HepG2 (cell line): ENCODE measurements around the gene SLC16A5. TPM values are rescaled to one million over a fixed set of nuclear protein-coding genes. Genes with fewer than 3 reads are reported as not detected.

Experiments
- AHR ChIP-seq: IDR thresholded peaks from 2 replicates; pipeline ENCODE4 v1.6.1; 2018; ENCODE audit warnings: missing genetic modification reagents, missing compliant biosample characterization
- CEBPZ ChIP-seq: IDR thresholded peaks from 2 replicates; pipeline ENCODE4 v1.6.1; 2012; ENCODE audit warnings: low read length, improper control_type of control experiment
- CENPT ChIP-seq: sonication (generic); formaldehyde crosslinking; IDR thresholded peaks from 2 replicates; pipeline ENCODE4 v1.8.0; 2022; ENCODE audit warnings: low read depth, mild to moderate bottlenecking, moderate library complexity, missing genetic modification reagents
- CREBL2 ChIP-seq: sonication (generic); formaldehyde crosslinking; IDR thresholded peaks from 2 replicates; pipeline ENCODE4 v1.8.1; 2023; ENCODE audit warnings: missing genetic modification reagents, mild to moderate bottlenecking, borderline replicate concordance
- KAT2B ChIP-seq: fragments of 150-350 bp; IDR thresholded peaks from 2 replicates; pipeline ENCODE4 v1.6.1; 2014; ENCODE audit warnings: low read depth, low read length, borderline replicate concordance
- MAF1 ChIP-seq: sonication (generic); formaldehyde crosslinking; IDR thresholded peaks from 2 replicates; pipeline ENCODE4 v1.5.0; 2020; ENCODE audit warnings: missing genetic modification reagents, borderline replicate concordance
- MTF1 ChIP-seq: sonication (generic); formaldehyde crosslinking; IDR thresholded peaks from 2 replicates; pipeline ENCODE4 v1.5.0; 2020; ENCODE audit warnings: missing genetic modification reagents
- NCOA5 ChIP-seq: sonication (generic); formaldehyde crosslinking; IDR thresholded peaks from 2 replicates; pipeline ENCODE4 v1.4.0; 2020; ENCODE audit warnings: missing genetic modification reagents
- SNAI1 ChIP-seq: sonication (generic); formaldehyde crosslinking; IDR thresholded peaks from 2 replicates; pipeline ENCODE4 v1.5.0; 2020; ENCODE audit warnings: mild to moderate bottlenecking, missing genetic modification reagents, borderline replicate concordance
- UBTF ChIP-seq: sonication (generic); formaldehyde crosslinking; IDR thresholded peaks from 2 replicates; pipeline ENCODE4 v1.4.0; 2020; ENCODE audit warnings: mild to moderate bottlenecking, missing genetic modification reagents
- ZBTB3 ChIP-seq: sonication (generic); formaldehyde crosslinking; IDR thresholded peaks from 2 replicates; pipeline ENCODE4 v1.4.0; 2020; ENCODE audit warnings: low read depth, mild to moderate bottlenecking, moderate library complexity, missing genetic modification reagents, borderline replicate concordance
- ZFP90 ChIP-seq: sonication (generic); formaldehyde crosslinking; IDR thresholded peaks from 2 replicates; pipeline ENCODE4 v1.8.0; 2022; ENCODE audit warnings: missing genetic modification reagents, mild to moderate bottlenecking, inconsistent platforms, borderline replicate concordance
- ZMAT5 ChIP-seq: sonication (generic); formaldehyde crosslinking; IDR thresholded peaks from 2 replicates; pipeline ENCODE4 v1.5.0; 2020; ENCODE audit warnings: mild to moderate bottlenecking, low read depth, missing genetic modification reagents, borderline replicate concordance
- ZNF33B ChIP-seq: sonication (generic); formaldehyde crosslinking; IDR thresholded peaks from 2 replicates; pipeline ENCODE4 v1.5.1; 2020; ENCODE audit warnings: mild to moderate bottlenecking, missing genetic modification reagents
- ZNF430 ChIP-seq: sonication (generic); formaldehyde crosslinking; IDR thresholded peaks from 2 replicates; pipeline ENCODE4 v1.9.0; 2021; ENCODE audit warnings: mild to moderate bottlenecking, missing genetic modification reagents
- ZNF607 ChIP-seq: sonication (generic); formaldehyde crosslinking; IDR thresholded peaks from 2 replicates; pipeline ENCODE4 v1.5.1; 2020; ENCODE audit warnings: missing genetic modification reagents, mild to moderate bottlenecking, borderline replicate concordance
- ZNF644 ChIP-seq: IDR thresholded peaks from 2 replicates; pipeline ENCODE4 v1.6.1; 2016; ENCODE audit warnings: low read depth
- ZNF713 ChIP-seq: sonication (generic); formaldehyde crosslinking; IDR thresholded peaks from 2 replicates; pipeline ENCODE4 v1.4.0; 2020; ENCODE audit warnings: mild to moderate bottlenecking, missing genetic modification reagents
- ZNF761 ChIP-seq: sonication (generic); formaldehyde crosslinking; conservative IDR thresholded peaks from 2 replicates; pipeline ENCODE4 v1.4.0; 2020; ENCODE audit warnings: mild to moderate bottlenecking, missing genetic modification reagents
- ZNF841 ChIP-seq: sonication (generic); formaldehyde crosslinking; IDR thresholded peaks from 2 replicates; pipeline ENCODE4 v1.8.1; 2023; ENCODE audit warnings: missing genetic modification reagents, borderline replicate concordance
- ZUFSP ChIP-seq: sonication (generic); formaldehyde crosslinking; IDR thresholded peaks from 2 replicates; pipeline ENCODE4 v1.9.0; 2021; ENCODE audit warnings: missing genetic modification reagents, mild to moderate bottlenecking, borderline replicate concordance
- polyA plus RNA-seq, 8 experiments: library from polyadenylated mRNA; depleted of rRNA in 3 of 8; stranded (reverse) in 7 of 8; unstranded in 1 of 8; fragments of >200 nt; fragmentation: Illumina TruSeq in 4 of 8; extraction: Trizol in 4 of 8; gene quantifications; 2 replicates each; pipeline versions ENCODE4 v1.2.1 to v1.2.3, GENCODE V29; 2011 to 2016; ENCODE audit warnings: low read depth in 4 of 8, missing spikeins in 1 of 8, mixed read lengths in 1 of 8; ENCODE audit not compliant: insufficient read depth in 1 of 8
- total RNA-seq, 5 experiments: library from RNA; depleted of rRNA; stranded (reverse); fragments of >200 nt; fragmentation: Illumina TruSeq; extraction: Trizol; gene quantifications; 2 replicates each; pipeline ENCODE4 v1.2.3, GENCODE V29; 2016; ENCODE audit warnings: low read depth in 1 of 5

SLC16A5 gene
- total and polyA plus RNA-seq, 2 of the 13 experiments (the other 11 are each of a cell fraction or from before 2014, with no cell fraction given), result 0.69 to 5.6 TPM

GRCh38 chr17:75046407-75047289 is 41.1 kb upstream of the SLC16A5 start, which contains the start of the genes ATP5PD and KCTD2 (continued):
- TF ChIP-seq MTF1 (CRISPR knock-in tag), result no peak
- no peak; the same call in 1 of the 2 replicates for TF ChIP-seq ZNF761 (CRISPR knock-in tag)
- TF ChIP-seq ZBTB3 (CRISPR knock-in tag), result no peak
- TF ChIP-seq ZNF33B (CRISPR knock-in tag), result peak; percentile 58; the same call in 1 of the 2 replicates
- peak; percentile 96; the same call in 1 of the 2 replicates for TF ChIP-seq SNAI1 (CRISPR knock-in tag)
- TF ChIP-seq ZNF644, result no peak
- TF ChIP-seq ZFP90, result peak; percentile 64; the same call in 1 of the 2 replicates
- no peak for TF ChIP-seq KAT2B
- TF ChIP-seq ZNF607 (CRISPR knock-in tag), result peak; percentile 81; the same call in 1 of the 2 replicates
- TF ChIP-seq ZUFSP (CRISPR knock-in tag), result no peak
- no peak for TF ChIP-seq ZMAT5 (CRISPR knock-in tag)
- TF ChIP-seq CENPT (CRISPR knock-in tag), result no peak
- TF ChIP-seq CREBL2 (CRISPR knock-in tag), result peak; percentile 87; the same call in 1 of the 2 replicates
- TF ChIP-seq ZNF841 (CRISPR knock-in tag), result no peak
- TF ChIP-seq ZNF713 (CRISPR knock-in tag), result no peak; the same call in 1 of the 2 replicates
- TF ChIP-seq UBTF (CRISPR knock-in tag), result peak; percentile 91
- peak; percentile 78 for TF ChIP-seq CEBPZ
- TF ChIP-seq ZNF430 (CRISPR knock-in tag), result no peak
- TF ChIP-seq AHR (CRISPR knock-in tag), result peak; percentile 73
- TF ChIP-seq NCOA5, result no peak
- TF ChIP-seq MAF1 (CRISPR knock-in tag), result no peak; the same call in 1 of the 2 replicates
